GM23338 (cell line): ENCODE measurements around the gene TET2. TPM values are rescaled to one million over a fixed set of nuclear protein-coding genes. Genes with fewer than 3 reads are reported as not detected.

Experiments
- ATAC-seq: fragments of 200-7000 bp; cut with Tn5 transposase; 3 replicates; pipeline ENCODE4 v1.9.1; 2020
- DNase-seq: peaks from one replicate; pipeline ENCODE4 v3.0.0-alpha.2; 2015; ENCODE audit warnings: low spot score
- H2AFZ ChIP-seq: fragments of 200-600 bp; sonication (generic); 2 replicates; pipeline ENCODE4 v1.8.0; 2016; ENCODE audit warnings: antibody characterized with exemption, mild to moderate bottlenecking, moderate library complexity
- H3F3A ChIP-seq: fragments of 200-600 bp; sonication (generic); replicated peaks from 2 replicates; pipeline ENCODE4 v1.8.0; 2017; ENCODE audit warnings: antibody characterized with exemption, mixed run types, low read depth
- H3K27ac ChIP-seq: fragments of 200-600 bp; sonication (generic); 2 replicates; pipeline ENCODE4 v1.6.1; 2016; ENCODE audit warnings: low read depth
- H3K27me3 ChIP-seq: fragments of 200-600 bp; sonication (generic); 2 replicates; pipeline ENCODE4 v1.8.0; 2016; ENCODE audit warnings: mild to moderate bottlenecking, mixed run types, moderate library complexity; ENCODE audit not compliant: insufficient read depth
- H3K36me3 ChIP-seq: fragments of 200-600 bp; sonication (generic); 2 replicates; pipeline ENCODE4 v1.8.0; 2016; ENCODE audit warnings: mild to moderate bottlenecking; ENCODE audit not compliant: insufficient read depth
- H3K4me1 ChIP-seq: fragments of 200-600 bp; sonication (generic); 2 replicates; pipeline ENCODE4 v1.8.0; 2016; ENCODE audit warnings: mild to moderate bottlenecking, moderate library complexity; ENCODE audit not compliant: insufficient read depth
- H3K4me2 ChIP-seq: fragments of 200-600 bp; sonication (generic); 2 replicates; pipeline ENCODE4 v1.7.1; 2017; ENCODE audit warnings: mixed run types
- H3K4me3 ChIP-seq: fragments of 200-600 bp; sonication (generic); 2 replicates; pipeline ENCODE4 v1.6.1; 2016; ENCODE audit warnings: mixed run types
- H3K79me2 ChIP-seq: fragments of 200-600 bp; sonication (generic); replicated peaks from 2 replicates; pipeline ENCODE4 v1.8.0; 2017; ENCODE audit warnings: mild to moderate bottlenecking; ENCODE audit not compliant: insufficient read depth
- H3K9me2 ChIP-seq: fragments of 200-600 bp; sonication (generic); 2 replicates; pipeline ENCODE4 v1.8.0; 2017; ENCODE audit not compliant: insufficient read depth
- H4K20me1 ChIP-seq: fragments of 200-600 bp; sonication (generic); replicated peaks from 2 replicates; pipeline ENCODE4 v1.8.0; 2017; ENCODE audit warnings: mild to moderate bottlenecking; ENCODE audit not compliant: insufficient read depth
- H3K27ac Mint-ChIP-seq: 2 replicates; pipeline ENCODE4 v1.8.0; 2020; ENCODE audit warnings: inconsistent platforms, mild to moderate bottlenecking, moderate library complexity, mixed read lengths
- H3K27me3 Mint-ChIP-seq: 3 replicates; pipeline ENCODE4 v1.8.0; 2022; ENCODE audit warnings: low read depth, mild to moderate bottlenecking, moderate library complexity, mixed read lengths, inconsistent platforms; ENCODE audit not compliant: insufficient read depth, poor library complexity
- H3K36me3 Mint-ChIP-seq: 3 replicates; pipeline ENCODE4 v1.8.0; 2021; ENCODE audit warnings: low read depth, mild to moderate bottlenecking, inconsistent platforms, moderate library complexity, mixed read lengths
- H3K4me1 Mint-ChIP-seq: 3 replicates; pipeline ENCODE4 v1.8.0; 2020; ENCODE audit warnings: mild to moderate bottlenecking, inconsistent platforms, mixed read lengths
- H3K4me3 Mint-ChIP-seq: 3 replicates; pipeline ENCODE4 v1.8.0; 2021; ENCODE audit warnings: moderate library complexity, mild to moderate bottlenecking, inconsistent platforms, mixed read lengths
- H3K9me3 Mint-ChIP-seq: 3 replicates; pipeline ENCODE4 v1.8.0; 2020; ENCODE audit warnings: moderate library complexity, mild to moderate bottlenecking, inconsistent platforms, mixed read lengths
- CREB1 ChIP-seq: fragments of 250-450 bp; sonication (Bioruptor Pico); IDR thresholded peaks from 2 replicates; pipeline ENCODE4 v1.5.0; 2020; ENCODE audit warnings: low read depth, mild to moderate bottlenecking, moderate library complexity
- CTCF ChIP-seq, 2 experiments: fragments of 200-600 bp in 1 of 2; sonication (generic) in 1 of 2; conservative IDR thresholded peaks; 2 replicates each; pipeline versions ENCODE4 v1.5.1 to v1.6.1; 2016 to 2017; ENCODE audit warnings: antibody characterized with exemption in 2 of 2, low read depth in 2 of 2, mild to moderate bottlenecking in 2 of 2, moderate library complexity in 1 of 2
- ETS1 ChIP-seq: IDR thresholded peaks from 2 replicates; pipeline ENCODE4 v1.6.1; 2016; ENCODE audit warnings: antibody characterized with exemption
- EZH2 ChIP-seq: fragments of 200-600 bp; sonication (generic); IDR thresholded peaks from one replicate; pipeline ENCODE4 v1.8.0; 2017; ENCODE audit warnings: antibody characterized with exemption, mild to moderate bottlenecking, low read depth; ENCODE audit not compliant: unreplicated experiment
- EZH2phosphoT487 ChIP-seq: fragments of 200-600 bp; sonication (generic); IDR thresholded peaks from one replicate; pipeline ENCODE4 v1.8.1; 2018; ENCODE audit warnings: antibody characterized with exemption; ENCODE audit not compliant: unreplicated experiment
- NANOG ChIP-seq: IDR thresholded peaks from 2 replicates; pipeline ENCODE4 v1.6.1; 2016; ENCODE audit warnings: antibody characterized with exemption, borderline replicate concordance
- REST ChIP-seq: IDR thresholded peaks from one replicate; pipeline ENCODE4 v1.6.1; 2018; ENCODE audit warnings: antibody characterized with exemption; ENCODE audit not compliant: unreplicated experiment
- ZNF114 ChIP-seq: fragments of 250-450 bp; sonication (Bioruptor Pico); IDR thresholded peaks from 2 replicates; pipeline ENCODE4 v1.5.0; 2020; ENCODE audit warnings: mild to moderate bottlenecking, moderate library complexity
- ZNF462 ChIP-seq: fragments of 250-450 bp; sonication (Bioruptor Pico); IDR thresholded peaks from 2 replicates; pipeline ENCODE4 v1.5.0; 2020; ENCODE audit warnings: mild to moderate bottlenecking, moderate library complexity
- polyA plus RNA-seq: library from polyadenylated mRNA; unstranded; fragments of >200 nt; fragmentation: Nextera tagmentation; extraction: Ambion mirVana; gene quantifications from 2 replicates; pipeline ENCODE4 v1.2.1, GENCODE V29; 2016
- total RNA-seq: library from RNA; depleted of rRNA; stranded (reverse); fragments of >200 nt; shearing (Covaris generic); gene quantifications from 2 replicates; pipeline ENCODE4 v1.2.3, GENCODE V29; 2014

Gene TET2
- total and polyA plus RNA-seq, 2 experiments from 2014 or later: 1.2 to 2.2 TPM

- H3K36me3 ChIP-seq: no peaks in the 10 kb centered on the region
Observed at GRCh38 chr4:105196523-105197145, 50.0 kb downstream of the TET2 start.

More at GRCh38 chr4:105196523-105197145, 50.0 kb downstream of the TET2 start:
- H3K27ac ChIP-seq: no peak overlapping the region
- peak; percentile 42 for ATAC-seq
- no peaks in the 10 kb centered on the region for H3F3A ChIP-seq
- no peak overlapping the region for H2AFZ ChIP-seq
- TF ChIP-seq ZNF114 (CRISPR knock-in tag) (no peak), EZH2phosphoT487 (no peak), CREB1 (CRISPR knock-in tag) (no peak), NANOG (no peak), ETS1 (no peak), EZH2 (no peak), REST (no peak), ZNF462 (no peak), CTCF (conservative IDR thresholded peaks at IDR 0.05; ENCODE audit: low read depth in 2 of 2) (peak in 1 of 2 experiments; percentile 56; a peak in 3 of 4 replicates)
- H3K4me1 Mint-ChIP-seq: peaks cover 7% of the 10 kb centered on the region; the same call in 2 of the 3 replicates
- no peaks in the 10 kb centered on the region for H4K20me1 ChIP-seq
- H3K4me2 ChIP-seq: no peak overlapping the region
- H3K9me3 Mint-ChIP-seq: no peaks in the 10 kb centered on the region
- no peaks in the 10 kb centered on the region for H3K27me3 ChIP-seq
- H3K27ac Mint-ChIP-seq: no peak overlapping the region
- H3K36me3 Mint-ChIP-seq: no peaks in the 10 kb centered on the region
- H3K4me1 ChIP-seq: peaks cover 7% of the 10 kb centered on the region; the same call in 1 of the 2 replicates
- H3K4me3 ChIP-seq: no peak overlapping the region
- no peak overlapping the region for H3K4me3 Mint-ChIP-seq
- no peaks in the 10 kb centered on the region for H3K79me2 ChIP-seq
- no peaks in the 10 kb centered on the region for H3K9me2 ChIP-seq
- peak; percentile 36 for DNase-seq
- peaks cover 2% of the 10 kb centered on the region for H3K27me3 Mint-ChIP-seq
